ENCODE data around the gene TMEM163.

- TF ChIP-seq CTCF (IDR thresholded peaks at IDR 0.05; ENCODE audit: low read length) (no peak), EZH2 (IDR thresholded peaks at IDR 0.05; ENCODE audit: borderline replicate concordance, low read length) (no peak)
Observed at GRCh38 chr2:134647607-134648256, 71.1 kb downstream of the TMEM163 start.

All from OCI-LY1 (cell line).